Measurements from ENCODE around the gene GPC1.

The GPC1 gene

GRCh38 chr2:240503375-240503774, 67.9 kb downstream of the GPC1 start:
- in situ Hi-C loops (cut with MboI; ENCODE audit: low pct_unique_long_range_greater_than_20kb, low sequenced_read_pairs, unreplicated experiment) = loop anchor here (10.0 to 25.0 kb wide), 2 partner anchors 201 to 334 kb away; no protein-coding TSS in a partner anchor
- no peak for TF ChIP-seq CTCF (IDR thresholded peaks at IDR 0.05; ENCODE audit: extremely low read depth, insufficient read depth, missing control alignments)
- no peak for DNase-seq (ENCODE audit: low spot score)

GRCh38 chr2:240503848-240504247, 68.4 kb downstream of the GPC1 start:
- TF ChIP-seq CTCF (IDR thresholded peaks at IDR 0.05; ENCODE audit: extremely low read depth, insufficient read depth, missing control alignments) = no peak
- no peak for DNase-seq (ENCODE audit: low spot score)
- in situ Hi-C loops (cut with MboI; ENCODE audit: low pct_unique_long_range_greater_than_20kb, low sequenced_read_pairs, unreplicated experiment) = loop anchor here (10.0 to 25.0 kb wide), 2 partner anchors 201 to 333 kb away; no protein-coding TSS in a partner anchor

- no peak for TF ChIP-seq CTCF (IDR thresholded peaks at IDR 0.05; ENCODE audit: extremely low read depth, insufficient read depth, missing control alignments)
- no peak for DNase-seq (ENCODE audit: low spot score)
- in situ Hi-C loops (cut with MboI; ENCODE audit: low pct_unique_long_range_greater_than_20kb, low sequenced_read_pairs, unreplicated experiment) = loop anchor here (10.0 to 25.0 kb wide), 2 partner anchors 199 to 331 kb away; no protein-coding TSS in a partner anchor
Observed at GRCh38 chr2:240505910-240506309, 70.4 kb downstream of the GPC1 start.

GRCh38 chr2:240506406-240507059, 71.1 kb downstream of the GPC1 start:
- no peak for TF ChIP-seq CTCF (IDR thresholded peaks at IDR 0.05; ENCODE audit: extremely low read depth, insufficient read depth, missing control alignments)
- no peak for DNase-seq (ENCODE audit: low spot score)
- in situ Hi-C loops (cut with MboI; ENCODE audit: low pct_unique_long_range_greater_than_20kb, low sequenced_read_pairs, unreplicated experiment) = loop anchor here (10.0 to 25.0 kb wide), 2 partner anchors 198 to 331 kb away; no protein-coding TSS in a partner anchor

GRCh38 chr2:240507060-240507777, 71.8 kb downstream of the GPC1 start:
- DNase-seq (ENCODE audit: low spot score) = no peak
- in situ Hi-C loops (cut with MboI; ENCODE audit: low pct_unique_long_range_greater_than_20kb, low sequenced_read_pairs, unreplicated experiment) = loop anchor here (10.0 to 25.0 kb wide), 2 partner anchors 198 to 330 kb away; no protein-coding TSS in a partner anchor
- no peak for TF ChIP-seq CTCF (IDR thresholded peaks at IDR 0.05; ENCODE audit: extremely low read depth, insufficient read depth, missing control alignments)

- no peak for TF ChIP-seq CTCF (IDR thresholded peaks at IDR 0.05; ENCODE audit: extremely low read depth, insufficient read depth, missing control alignments)
- no peak for DNase-seq (ENCODE audit: low spot score)
- in situ Hi-C loops (cut with MboI; ENCODE audit: low pct_unique_long_range_greater_than_20kb, low sequenced_read_pairs, unreplicated experiment) = loop anchor here (10.0 to 25.0 kb wide), 2 partner anchors 197 to 329 kb away; no protein-coding TSS in a partner anchor
Observed at GRCh38 chr2:240507778-240508251, 72.4 kb downstream of the GPC1 start.
